H1 (cell line): ENCODE data around the gene NPR2. TPM values are rescaled to one million over a fixed set of nuclear protein-coding genes. Genes with fewer than 3 reads are reported as not detected.

Experiments
- CTCF ChIP-seq, 3 experiments: IDR thresholded peaks; 1 replicate in 2 of 3; 2 replicates in 1 of 3; pipeline versions ENCODE4 v1.5.1 to v1.6.1; 2011; ENCODE audit warnings: low read length in 3 of 3, mild to moderate bottlenecking in 3 of 3, inconsistent platforms in 2 of 3, low read depth in 1 of 3, moderate library complexity in 1 of 3; ENCODE audit not compliant: insufficient read depth in 1 of 3; ENCODE audit errors: control extremely low read depth in 1 of 3
- E2F6 ChIP-seq: IDR thresholded peaks from 2 replicates; pipeline ENCODE4 v1.6.1; 2012; ENCODE audit warnings: inconsistent platforms
- MAX ChIP-seq: IDR thresholded peaks from 2 replicates; pipeline ENCODE4 v1.6.1; 2012; ENCODE audit warnings: inconsistent platforms
- RFX5 ChIP-seq: IDR thresholded peaks from 2 replicates; pipeline ENCODE4 v1.6.1; 2011; ENCODE audit warnings: low read depth, low read length, improper control_type of control experiment, borderline replicate concordance
- polyA plus RNA-seq, 7 experiments: library from polyadenylated mRNA; depleted of rRNA in 3 of 7; stranded (reverse) in 5 of 7; unstranded in 2 of 7; fragments of >200 nt in 5 of 7; fragments of 200-250 nt in 2 of 7; gene quantifications; 1 replicate in 5 of 7; 2 replicates in 1 of 7; 4 replicates in 1 of 7; pipeline versions ENCODE4 v1.2.1 to v1.2.3, GENCODE V29; 2011 to 2013; ENCODE audit warnings: missing spikeins in 2 of 7, mixed read lengths in 2 of 7
- small RNA-seq: library from polyadenylated mRNA; stranded (forward); fragments of <200 nt; extraction: miRNeasy Mini kit (QIAGEN cat#:217004); gene quantifications from one replicate; pipeline ENCODE3, GENCODE V24; 2013; ENCODE audit not compliant: insufficient read depth
- total RNA-seq: library from RNA; stranded (reverse); fragmentation: NEBNext Ultra II Directional; extraction: Animal tissue kit (Norgen Biotek cat#: 25700); gene quantifications from 2 replicates; pipeline ENCODE4 v1.2.1, GENCODE V29; 2021

The NPR2 gene
- total and polyA plus RNA-seq, 2 of the 8 experiments (the other 6 are each of a cell fraction or from before 2014, with no cell fraction given), result 11.0 to 17.0 TPM

- no peak for TF ChIP-seq CTCF (IDR thresholded peaks at IDR 0.05; ENCODE audit: control extremely low read depth in 1 of 3, insufficient read depth in 1 of 3, low read depth in 1 of 3, low read length in 3 of 3)
- TF ChIP-seq RFX5, result no peak
- TF ChIP-seq E2F6, result no peak
- TF ChIP-seq MAX, result no peak
Measured at GRCh38 chr9:35858458-35858857, 67.1 kb downstream of the NPR2 start (continued).

Small RNA genes within 50 kb of the gene (small RNA-seq; reads per million reads assigned to genes)
- gene HINT2, result not detected

Other genes starting within 250 kb of the NPR2 start
- 13.9 and 17.5 TPM in 2 replicates for gene TESK1, start 186.3 kb upstream of the NPR2 start, total RNA-seq
- 13.5 and 19.2 TPM in 2 replicates for gene TESK1, start 186.3 kb upstream of the NPR2 start, polyA plus RNA-seq (2011; rRNA removed)
- 4.0 and 4.5 TPM in 2 replicates for gene CD72, start 173.2 kb upstream of the NPR2 start, total RNA-seq
- 4.5 and 4.9 TPM in 2 replicates for gene CD72, start 173.2 kb upstream of the NPR2 start, polyA plus RNA-seq (2011; rRNA removed)
- 7.8 and 8.2 TPM in 2 replicates for gene SIT1, start 140.7 kb upstream of the NPR2 start, total RNA-seq
- 11.4 and 12.8 TPM in 2 replicates for gene SIT1, start 140.7 kb upstream of the NPR2 start, polyA plus RNA-seq (2011; rRNA removed)
- 14,987 and 16,528 TPM in 2 replicates for gene RMRP, start 133.6 kb upstream of the NPR2 start, total RNA-seq
- gene RMRP, start 133.6 kb upstream of the NPR2 start, polyA plus RNA-seq (2011; rRNA removed), result 105 and 169 TPM in 2 replicates
- gene CCDC107, start 133.3 kb upstream of the NPR2 start, total RNA-seq, result 9.0 and 10.5 TPM in 2 replicates
- 8.2 and 8.6 TPM in 2 replicates for gene CCDC107, start 133.3 kb upstream of the NPR2 start, polyA plus RNA-seq (2011; rRNA removed)
- gene ARHGEF39, start 126.4 kb upstream of the NPR2 start, total RNA-seq, result 17.5 and 18.6 TPM in 2 replicates
- 15.9 and 18.7 TPM in 2 replicates for gene ARHGEF39, start 126.4 kb upstream of the NPR2 start, polyA plus RNA-seq (2011; rRNA removed)
- 1.3 and 1.4 TPM in 2 replicates for gene CA9, start 117.7 kb upstream of the NPR2 start, total RNA-seq
- 1.8 and 2.4 TPM in 2 replicates for gene CA9, start 117.7 kb upstream of the NPR2 start, polyA plus RNA-seq (2011; rRNA removed)
- 181 and 197 TPM in 2 replicates for gene TPM2, start 101.7 kb upstream of the NPR2 start, total RNA-seq
- 62.5 and 71.2 TPM in 2 replicates for gene TPM2, start 101.7 kb upstream of the NPR2 start, polyA plus RNA-seq (2011; rRNA removed)
- 87.9 and 90.1 TPM in 2 replicates for gene TLN1, start 59.4 kb upstream of the NPR2 start, total RNA-seq
- 28.1 and 42.4 TPM in 2 replicates for gene TLN1, start 59.4 kb upstream of the NPR2 start, polyA plus RNA-seq (2011; rRNA removed)
- 24.4 and 26.5 TPM in 2 replicates for gene CREB3, start 58.9 kb upstream of the NPR2 start, total RNA-seq
- gene CREB3, start 58.9 kb upstream of the NPR2 start, polyA plus RNA-seq (2011; rRNA removed), result 25.7 and 29.1 TPM in 2 replicates
- 69.1 and 71.9 TPM in 2 replicates for gene GBA2, start 42.4 kb upstream of the NPR2 start, total RNA-seq
- gene GBA2, start 42.4 kb upstream of the NPR2 start, polyA plus RNA-seq (2011; rRNA removed), result 64.2 and 81.4 TPM in 2 replicates
- gene RGP1, start 42.3 kb upstream of the NPR2 start, total RNA-seq, result 21.8 and 22.7 TPM in 2 replicates
- 11.8 and 13.9 TPM in 2 replicates for gene RGP1, start 42.3 kb upstream of the NPR2 start, polyA plus RNA-seq (2011; rRNA removed)
- not detected in 2 replicates for gene MSMP, start 37.3 kb upstream of the NPR2 start, total RNA-seq
- gene MSMP, start 37.3 kb upstream of the NPR2 start, polyA plus RNA-seq (2011; rRNA removed), result 0.53 and 1.3 TPM in 2 replicates
- 0.37 and 0.55 TPM in 2 replicates for gene SPAG8, start 20.7 kb downstream of the NPR2 start, total RNA-seq
- 0.31 and 0.44 TPM in 2 replicates for gene SPAG8, start 20.7 kb downstream of the NPR2 start, polyA plus RNA-seq (2011; rRNA removed)
- gene HINT2, start 23.5 kb downstream of the NPR2 start, total RNA-seq, result 32.1 and 34.8 TPM in 2 replicates
- 51.2 and 62.1 TPM in 2 replicates for gene HINT2, start 23.5 kb downstream of the NPR2 start, polyA plus RNA-seq (2011; rRNA removed)
- not detected in 2 replicates for gene FAM221B, start 37.1 kb downstream of the NPR2 start, total RNA-seq
- gene FAM221B, start 37.1 kb downstream of the NPR2 start, polyA plus RNA-seq (2011; rRNA removed), result 0.03 TPM in 1 of 2 replicates, not detected in the other
- 5.7 and 7.5 TPM in 2 replicates for gene TMEM8B, start 37.6 kb downstream of the NPR2 start, total RNA-seq
- gene TMEM8B, start 37.6 kb downstream of the NPR2 start, polyA plus RNA-seq (2011; rRNA removed), result 10.4 and 12.2 TPM in 2 replicates
- gene OR13J1, start 78.8 kb downstream of the NPR2 start, total RNA-seq, result not detected in 2 replicates
- gene OR13J1, start 78.8 kb downstream of the NPR2 start, polyA plus RNA-seq (2011; rRNA removed), result not detected in 2 replicates
- not detected in 2 replicates for gene HRCT1, start 114.6 kb downstream of the NPR2 start, total RNA-seq
- gene HRCT1, start 114.6 kb downstream of the NPR2 start, polyA plus RNA-seq (2011; rRNA removed), result not detected in 2 replicates
- gene SPAAR, start 117.9 kb downstream of the NPR2 start, total RNA-seq, result not detected in 2 replicates
- gene SPAAR, start 117.9 kb downstream of the NPR2 start, polyA plus RNA-seq (2011; rRNA removed), result 0.27 and 0.33 TPM in 2 replicates
- not detected in 2 replicates for gene OR2S2, start 166.6 kb downstream of the NPR2 start, total RNA-seq
- not detected in 2 replicates for gene OR2S2, start 166.6 kb downstream of the NPR2 start, polyA plus RNA-seq (2011; rRNA removed)
- 9.8 and 10.0 TPM in 2 replicates for gene RECK, start 245.3 kb downstream of the NPR2 start, total RNA-seq
- gene RECK, start 245.3 kb downstream of the NPR2 start, polyA plus RNA-seq (2011; rRNA removed), result 5.0 and 5.4 TPM in 2 replicates